Activated CD4-positive, alpha-beta T cell treated with anti-CD3 and anti-CD28 coated beads, Interleukin-2, amount 50 U/mL, for 16 hours (primary cell): Measurements from ENCODE around the gene WFDC8.
A peak's percentile ranks its signal among the peaks of the same experiment; 100 is the strongest.

Experiments
- DNase-seq: peaks from one replicate; pipeline ENCODE4 v3.0.0-alpha.2; 2020

WFDC8 gene

GRCh38 chr20:45547206-45547770, 31.8 kb downstream of the WFDC8 start, which contains the start of gene EPPIN:
Gene EPPIN, minus strand, starts transcription at chr20:45547401. Its CDS starts 44 bp downstream, at chr20:45547357.
- no peak for DNase-seq

GRCh38 chr20:45545754-45546453, 33.2 kb downstream of the WFDC8 start:
- no peak for DNase-seq

GRCh38 chr20:45545351-45545750, 33.7 kb downstream of the WFDC8 start:
- no peak for DNase-seq

- no peak for DNase-seq
Observed at GRCh38 chr20:45539382-45539781, 39.7 kb downstream of the WFDC8 start, which contains the start of gene WFDC6. Gene WFDC6, minus strand, starts transcription at chr20:45539482. Its CDS starts 75 bp downstream, at chr20:45539407.

GRCh38 chr20:45538209-45538799, 40.8 kb downstream of the WFDC8 start:
- DNase-seq, result no peak

GRCh38 chr20:45527294-45527693, 51.8 kb downstream of the WFDC8 start:
- DNase-seq, result no peak

- DNase-seq, result no peak
Observed at GRCh38 chr20:45523821-45524220, 55.3 kb downstream of the WFDC8 start.

- no peak for DNase-seq
Observed at GRCh38 chr20:45518282-45518681, 60.8 kb downstream of the WFDC8 start.

- no peak for DNase-seq
Observed at GRCh38 chr20:45515147-45515913, 63.8 kb downstream of the WFDC8 start, which contains the start of gene SPINT3. Gene SPINT3, minus strand, starts transcription at chr20:45515622. Its CDS starts 14 bp downstream, at chr20:45515608.

GRCh38 chr20:45510242-45510862, 68.7 kb downstream of the WFDC8 start:
- DNase-seq, result no peak

- no peak for DNase-seq
Observed at GRCh38 chr20:45509091-45509490, 70.0 kb downstream of the WFDC8 start.

- no peak for DNase-seq
Observed at GRCh38 chr20:45508068-45508886, 70.8 kb downstream of the WFDC8 start.

- DNase-seq, result peak; percentile 58
Observed at GRCh38 chr20:45507011-45507820, 71.9 kb downstream of the WFDC8 start.

GRCh38 chr20:45506398-45506797, 72.7 kb downstream of the WFDC8 start:
- DNase-seq, result no peak

GRCh38 chr20:45503403-45503802, 75.7 kb downstream of the WFDC8 start:
- no peak for DNase-seq

GRCh38 chr20:45502561-45502960, 76.5 kb downstream of the WFDC8 start:
- no peak for DNase-seq
